CD4-positive, alpha-beta T cell (primary cell): Measurements from ENCODE around the gene C3orf38. TPM values are rescaled to one million over a fixed set of nuclear protein-coding genes. Genes with fewer than 3 reads are reported as not detected.

Experiments used
- ATAC-seq: fragments of 200-7000 bp; cut with Tn5 transposase; one replicate; pipeline ENCODE4 v1.10.0; 2022; ENCODE audit warnings: mild to moderate bottlenecking; ENCODE audit not compliant: poor library complexity
- CTCF ChIA-PET: fragments of 350-600 bp; sonication (Branson Sonifier 250); formaldehyde crosslinking; loops from one replicate; lab custom pipeline; 2021; ENCODE audit warnings: antibody characterized with exemption, inconsistent platforms; lab: Charles Lee
- POLR2A ChIA-PET: fragments of 350-600 bp; sonication (Branson Sonifier 250); formaldehyde crosslinking; loops from one replicate; lab custom pipeline; 2021; ENCODE audit warnings: antibody characterized with exemption, inconsistent platforms; lab: Charles Lee
- DNase-seq, 14 experiments: peaks; one replicate each; pipeline ENCODE4 v3.0.0-alpha.2; 2013 to 2020; ENCODE audit warnings: mixed read lengths in 2 of 14
- H3K27ac ChIP-seq, 2 donors: one replicate each; pipeline versions ENCODE4 v1.5.1 to v1.7.0; 2013; ENCODE audit warnings: low read length in 2 of 2, low read depth in 1 of 2, mild to moderate bottlenecking in 1 of 2
- H3K27me3 ChIP-seq, 2 experiments: 1 replicate in 1 of 2; 2 replicates in 1 of 2; pipeline versions ENCODE4 v1.6.1 to v1.7.0; 2013; ENCODE audit warnings: low read length in 2 of 2, control low read depth in 1 of 2, mild to moderate bottlenecking in 1 of 2, moderate library complexity in 1 of 2; ENCODE audit not compliant: insufficient read depth in 2 of 2, control insufficient read depth in 1 of 2
- H3K36me3 ChIP-seq: one replicate; pipeline ENCODE4 v1.6.1; 2013; ENCODE audit warnings: low read length, control low read depth; ENCODE audit not compliant: insufficient read depth
- H3K4me1 ChIP-seq: one replicate; pipeline ENCODE4 v1.6.1; 2013; ENCODE audit warnings: low read length, control low read depth; ENCODE audit not compliant: insufficient read depth
- H3K4me3 ChIP-seq: one replicate; pipeline ENCODE4 v1.5.1; 2013; ENCODE audit warnings: mild to moderate bottlenecking, low read length, moderate library complexity
- H3K9me3 ChIP-seq, 2 experiments: 1 replicate in 1 of 2; 2 replicates in 1 of 2; pipeline versions ENCODE4 v1.6.1 to v1.7.0; 2013; ENCODE audit warnings: low read length in 2 of 2, mild to moderate bottlenecking in 2 of 2, control low read depth in 1 of 2, moderate library complexity in 1 of 2; ENCODE audit not compliant: control insufficient read depth in 1 of 2, insufficient read depth in 1 of 2
- H3K27ac Mint-ChIP-seq: one replicate; pipeline ENCODE4 v1.8.0; 2020; ENCODE audit warnings: mixed read lengths
- H3K27me3 Mint-ChIP-seq: one replicate; pipeline ENCODE4 v1.8.0; 2021; ENCODE audit warnings: mixed read lengths
- H3K36me3 Mint-ChIP-seq: one replicate; pipeline ENCODE4 v1.8.0; 2021; ENCODE audit warnings: low read depth, mixed read lengths
- H3K4me1 Mint-ChIP-seq: one replicate; pipeline ENCODE4 v1.8.0; 2021; ENCODE audit warnings: low read depth, mixed read lengths
- H3K4me3 Mint-ChIP-seq: one replicate; pipeline ENCODE4 v1.8.0; 2020; ENCODE audit warnings: mild to moderate bottlenecking, mixed read lengths
- H3K9me3 Mint-ChIP-seq: one replicate; pipeline ENCODE4 v1.8.0; 2020; ENCODE audit warnings: mixed read lengths
- CTCF ChIP-seq: fragments of 200-600 bp; IDR thresholded peaks from one replicate; pipeline ENCODE4 v1.8.0; 2022; ENCODE audit warnings: antibody characterized with exemption, mild to moderate bottlenecking
- intact Hi-C, 2 experiments: fragments of 100-400 bp; cut with DNase I in 1 of 2; cut with micrococcal nuclease in 1 of 2; formaldehyde crosslinking; loops; one replicate each; pipeline versions ENCODE4 v1.15.1 to v1.9.0; 2023 to 2025; cut with DNase I, micrococcal nuclease
- total RNA-seq, 174 experiments: library from RNA in 2 of 174; stranded (reverse) in 2 of 174; gene quantifications; one replicate each; pipeline ENCODE4 v1.2.3 and lab custom pipeline; 2021 to 2026

The C3orf38 gene
- total RNA-seq, 2 experiments from 2014 or later, result 45.9 to 52.9 TPM

- no peak overlapping the region for H3K4me3 Mint-ChIP-seq
- Histone ChIP-seq H3K27ac (no peak overlapping the region), H3K9me3 (no peaks in the 10 kb centered on the region), H3K36me3 (no peaks in the 10 kb centered on the region), H3K4me1 (no peaks in the 10 kb centered on the region), H3K4me3 (no peak overlapping the region), H3K27me3 (no peaks in the 10 kb centered on the region)
- H3K4me1 Mint-ChIP-seq, result no peaks in the 10 kb centered on the region
- CTCF ChIA-PET, result no interaction called here
- POLR2A ChIA-PET, result no interaction called here
- H3K27me3 Mint-ChIP-seq, result no peaks in the 10 kb centered on the region
- intact Hi-C loops, result no loop called here
- no peak overlapping the region for H3K27ac Mint-ChIP-seq
- DNase-seq, result no peak
- ATAC-seq, result no peak
- H3K9me3 Mint-ChIP-seq, result peaks cover 13% of the 10 kb centered on the region
- H3K36me3 Mint-ChIP-seq, result peaks cover 10% of the 10 kb centered on the region
- TF ChIP-seq CTCF, result no peak
Measured at GRCh38 chr3:88188436-88188835, 38.7 kb downstream of the C3orf38 start.

GRCh38 chr3:88189361-88189810, 39.6 kb downstream of the C3orf38 start:
- H3K27ac ChIP-seq, result no peak overlapping the region
- intact Hi-C loops, result no loop called here

GRCh38 chr3:88191872-88192409, 42.2 kb downstream of the C3orf38 start:
- H3K36me3 Mint-ChIP-seq, result no peaks in the 10 kb centered on the region
- peaks cover 8% of the 10 kb centered on the region for H3K27me3 Mint-ChIP-seq
- H3K27me3 ChIP-seq, result no peaks in the 10 kb centered on the region
- no peak overlapping the region for H3K4me3 Mint-ChIP-seq
- H3K4me1 Mint-ChIP-seq, result no peaks in the 10 kb centered on the region
- no peaks in the 10 kb centered on the region for H3K9me3 ChIP-seq
- no peaks in the 10 kb centered on the region for H3K4me1 ChIP-seq
- ChIA-PET POLR2A (no interaction called here), CTCF (no interaction called here)
- no peak overlapping the region for H3K27ac Mint-ChIP-seq
- no peak overlapping the region for H3K4me3 ChIP-seq
- H3K9me3 Mint-ChIP-seq, result peaks cover 5% of the 10 kb centered on the region
- DNase-seq, result no peak
- intact Hi-C loops, result no loop called here
- no peaks in the 10 kb centered on the region for H3K36me3 ChIP-seq
- no peak for TF ChIP-seq CTCF
- no peak for ATAC-seq
- no peak overlapping the region for H3K27ac ChIP-seq

More at GRCh38 chr3:88189361-88189810, 39.6 kb downstream of the C3orf38 start:
- Mint-ChIP-seq H3K4me3 (no peak overlapping the region), H3K9me3 (peaks cover 11% of the 10 kb centered on the region), H3K27ac (no peak overlapping the region), H3K27me3 (no peaks in the 10 kb centered on the region), H3K36me3 (peaks cover 8% of the 10 kb centered on the region), H3K4me1 (no peaks in the 10 kb centered on the region)
- no peaks in the 10 kb centered on the region for H3K4me1 ChIP-seq
- DNase-seq (no peak), ATAC-seq (no peak)
- no peaks in the 10 kb centered on the region for H3K36me3 ChIP-seq
- no peak for TF ChIP-seq CTCF
- POLR2A ChIA-PET, result no interaction called here
- no peak overlapping the region for H3K4me3 ChIP-seq
- CTCF ChIA-PET, result no interaction called here
- no peaks in the 10 kb centered on the region for H3K9me3 ChIP-seq
- H3K27me3 ChIP-seq, result no peaks in the 10 kb centered on the region
